ENCODE measurements around the gene ZFAND3.

The ZFAND3 gene

DNA sequence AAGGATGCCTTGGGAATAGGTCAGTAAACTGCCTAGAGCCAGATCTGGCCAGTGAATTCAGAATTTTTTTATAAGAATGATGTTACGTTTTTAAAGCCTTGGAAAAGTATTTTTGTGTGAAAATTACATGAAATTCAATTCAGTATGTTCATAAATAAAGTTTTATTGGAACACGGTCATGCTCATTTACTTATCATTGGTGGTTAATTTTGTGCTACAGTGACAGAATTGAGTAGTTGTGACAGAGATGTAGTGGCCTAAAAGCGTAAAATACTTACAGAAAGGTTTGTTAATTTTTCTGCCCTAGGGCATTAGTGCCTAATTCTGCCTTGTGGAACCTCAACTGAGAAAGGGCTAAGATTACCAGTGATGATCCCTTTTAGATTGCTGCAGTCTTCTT lies 28.2 kb downstream of the ZFAND3 start:
- no peak for TF ChIP-seq ZFX (IDR thresholded peaks at IDR 0.05; ENCODE audit: borderline replicate concordance)
- TF ChIP-seq, protein P1, sequence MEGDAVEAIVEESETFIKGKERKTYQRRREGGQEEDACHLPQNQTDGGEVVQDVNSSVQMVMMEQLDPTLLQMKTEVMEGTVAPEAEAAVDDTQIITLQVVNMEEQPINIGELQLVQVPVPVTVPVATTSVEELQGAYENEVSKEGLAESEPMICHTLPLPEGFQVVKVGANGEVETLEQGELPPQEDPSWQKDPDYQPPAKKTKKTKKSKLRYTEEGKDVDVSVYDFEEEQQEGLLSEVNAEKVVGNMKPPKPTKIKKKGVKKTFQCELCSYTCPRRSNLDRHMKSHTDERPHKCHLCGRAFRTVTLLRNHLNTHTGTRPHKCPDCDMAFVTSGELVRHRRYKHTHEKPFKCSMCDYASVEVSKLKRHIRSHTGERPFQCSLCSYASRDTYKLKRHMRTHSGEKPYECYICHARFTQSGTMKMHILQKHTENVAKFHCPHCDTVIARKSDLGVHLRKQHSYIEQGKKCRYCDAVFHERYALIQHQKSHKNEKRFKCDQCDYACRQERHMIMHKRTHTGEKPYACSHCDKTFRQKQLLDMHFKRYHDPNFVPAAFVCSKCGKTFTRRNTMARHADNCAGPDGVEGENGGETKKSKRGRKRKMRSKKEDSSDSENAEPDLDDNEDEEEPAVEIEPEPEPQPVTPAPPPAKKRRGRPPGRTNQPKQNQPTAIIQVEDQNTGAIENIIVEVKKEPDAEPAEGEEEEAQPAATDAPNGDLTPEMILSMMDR (IDR thresholded peaks at IDR 0.05), result no peak

DNA sequence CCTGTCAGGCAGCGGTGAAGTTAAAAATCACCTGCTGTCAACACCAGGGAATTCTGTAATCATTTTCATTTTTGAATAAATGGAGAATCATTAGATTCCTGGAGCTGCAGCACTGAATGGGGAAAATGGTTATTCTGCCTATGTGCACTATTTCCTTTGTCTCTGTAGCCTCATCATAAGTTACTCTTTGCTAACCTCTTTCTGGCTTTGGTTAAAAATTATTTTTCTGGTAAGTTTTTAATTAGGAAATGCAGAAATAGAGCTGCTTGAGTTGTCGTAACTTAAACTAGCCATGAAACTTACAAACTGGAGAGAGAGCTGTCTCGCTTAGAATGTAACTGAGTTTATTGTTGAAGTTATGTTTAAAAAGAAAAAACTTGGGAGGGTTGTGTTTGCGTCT lies 28.8 kb downstream of the ZFAND3 start:
- TF ChIP-seq, protein P1 (IDR thresholded peaks at IDR 0.05), result no peak
- TF ChIP-seq ZFX (IDR thresholded peaks at IDR 0.05; ENCODE audit: borderline replicate concordance), result no peak
- H3K27ac ChIP-seq, result no peak overlapping the region

More for the DNA sequence above, 28.2 kb downstream of the ZFAND3 start:
- H3K27ac ChIP-seq, result no peak overlapping the region

DNA sequence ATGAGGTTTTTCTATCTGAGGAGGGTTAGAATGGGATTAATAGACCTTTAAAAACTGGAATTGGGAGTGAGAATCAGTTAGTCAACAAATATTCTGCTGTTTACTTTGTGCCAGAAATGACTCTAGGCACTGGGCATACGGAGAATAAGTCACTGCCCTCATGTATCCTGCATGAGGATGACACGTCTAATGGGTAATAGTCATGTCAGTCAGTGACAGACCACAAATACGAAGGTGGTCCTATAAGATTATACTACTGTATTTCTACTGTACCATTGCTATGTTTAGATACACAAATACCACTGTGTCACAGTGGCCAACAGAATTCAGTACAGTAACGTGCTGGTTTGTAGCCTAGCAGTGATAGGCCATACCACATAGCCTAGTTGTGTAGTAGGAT lies 30.7 kb downstream of the ZFAND3 start:
- TF ChIP-seq ZFX (IDR thresholded peaks at IDR 0.05; ENCODE audit: borderline replicate concordance), result no peak
- TF ChIP-seq, protein P1 (IDR thresholded peaks at IDR 0.05), result no peak
- no peak overlapping the region for H3K27ac ChIP-seq

DNA sequence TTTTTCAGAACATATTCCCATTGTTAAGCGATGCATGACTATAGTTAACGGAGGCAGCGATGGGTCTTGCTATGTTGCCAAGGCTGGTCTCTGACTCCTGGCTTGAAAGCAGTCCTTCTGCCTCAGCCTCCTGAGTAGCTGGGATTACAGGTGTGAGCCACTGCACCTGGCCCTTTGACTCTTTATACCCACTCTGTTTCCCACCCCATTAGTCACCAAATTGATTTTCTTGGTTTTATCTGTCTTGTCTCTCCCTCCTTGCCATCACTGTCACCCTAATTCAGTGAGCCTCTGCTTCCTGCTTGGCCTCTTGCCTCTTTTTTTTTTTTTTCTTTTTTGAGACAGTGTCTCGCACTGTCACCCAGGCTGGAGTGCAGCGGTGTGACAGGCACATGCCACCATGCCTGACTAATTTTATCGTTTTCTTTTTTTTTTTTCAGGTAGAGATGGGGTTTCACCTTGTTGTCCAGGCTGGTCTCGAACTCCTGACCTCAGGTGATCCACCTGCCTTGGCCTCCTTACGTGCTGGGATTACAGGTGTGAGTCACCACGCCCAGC lies 31.3 kb downstream of the ZFAND3 start:
- no peak overlapping the region for H3K27ac ChIP-seq
- TF ChIP-seq ZFX (IDR thresholded peaks at IDR 0.05; ENCODE audit: borderline replicate concordance), result no peak
- TF ChIP-seq, protein P1 (IDR thresholded peaks at IDR 0.05), result no peak

DNA sequence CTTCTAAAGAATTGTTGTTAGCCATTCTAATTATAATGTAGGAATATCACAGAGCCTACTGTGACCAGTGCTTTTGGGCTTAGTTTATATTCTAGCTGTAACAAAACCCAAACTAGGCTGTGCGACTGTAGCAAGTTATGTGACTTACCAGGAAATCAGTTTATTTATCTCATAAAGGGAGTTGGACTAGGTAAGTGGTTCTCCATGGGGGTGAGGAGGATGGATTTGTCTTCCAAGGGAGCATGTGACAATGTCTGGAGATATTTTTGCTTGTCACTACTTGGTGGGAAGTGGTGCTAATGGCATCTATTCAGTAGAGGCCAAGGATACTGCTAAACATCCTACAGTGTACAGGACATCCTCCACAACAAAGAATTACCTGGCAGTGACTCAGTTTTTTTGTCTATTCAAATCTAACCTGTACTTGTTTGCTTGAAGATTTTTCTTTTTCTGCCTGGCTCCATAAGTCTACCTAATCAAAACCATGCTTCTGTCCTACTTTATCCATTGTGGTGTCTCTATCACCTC lies 32.5 kb downstream of the ZFAND3 start:
- TF ChIP-seq, protein P1 (IDR thresholded peaks at IDR 0.05), result no peak
- TF ChIP-seq ZFX (IDR thresholded peaks at IDR 0.05; ENCODE audit: borderline replicate concordance), result no peak
- H3K27ac ChIP-seq, result no peak overlapping the region

DNA sequence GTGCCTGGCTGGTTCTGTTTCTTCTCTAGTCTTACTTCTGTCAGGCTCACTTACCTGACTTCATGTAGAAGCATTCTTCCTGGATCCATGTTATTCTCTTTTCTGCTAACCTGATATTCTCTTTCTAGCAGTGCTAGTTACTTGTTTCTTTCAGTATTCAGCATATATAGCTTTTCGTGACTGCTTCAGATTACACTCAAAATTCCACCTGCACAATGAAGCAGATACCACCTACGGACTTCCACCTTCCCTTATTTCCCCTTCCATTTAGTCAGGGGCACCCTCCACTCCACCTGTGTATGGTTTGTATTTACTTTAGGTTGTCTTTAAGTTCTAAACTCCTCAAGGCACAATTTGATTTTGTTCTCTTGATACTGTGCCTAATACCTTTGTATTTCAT lies 36.8 kb downstream of the ZFAND3 start:
- H3K27ac ChIP-seq, result no peak overlapping the region
- TF ChIP-seq, protein P1 (IDR thresholded peaks at IDR 0.05), result no peak
- no peak for TF ChIP-seq ZFX (IDR thresholded peaks at IDR 0.05; ENCODE audit: borderline replicate concordance)

DNA sequence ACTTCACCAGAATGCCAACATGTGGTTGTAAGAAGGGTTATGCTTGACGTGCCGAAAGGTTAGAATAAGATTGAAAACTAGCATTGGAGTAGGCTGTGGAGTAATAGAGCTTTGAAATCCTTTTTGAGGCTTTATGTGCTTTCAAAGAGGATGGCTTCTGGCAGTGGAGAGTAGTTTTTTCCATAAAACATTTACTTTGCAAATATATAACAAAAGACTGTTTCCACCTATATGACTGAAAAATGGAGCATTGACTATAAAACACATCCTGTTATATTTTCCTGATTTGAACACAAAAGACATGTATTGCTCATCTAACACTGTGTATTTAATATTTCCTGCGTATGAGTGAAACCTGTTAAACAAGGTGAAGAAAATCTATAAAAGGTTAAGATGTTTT lies 38.8 kb downstream of the ZFAND3 start:
- TF ChIP-seq, protein P1 (IDR thresholded peaks at IDR 0.05), result no peak
- TF ChIP-seq ZFX (IDR thresholded peaks at IDR 0.05; ENCODE audit: borderline replicate concordance), result no peak
- no peak overlapping the region for H3K27ac ChIP-seq
